HG02763 (cell line): Measurements from ENCODE around the gene BEST4.
"Not testable (repeated sequence)": the region's sequence is repeated elsewhere in the genome, so short reads cannot be mapped to it uniquely, and the experiment has no call there.

Experiments
- ATAC-seq: cut with Tn5 transposase; IDR thresholded peaks from one replicate; pipeline ENCODE4 v1.9.1; 2021; ENCODE audit warnings: mild to moderate bottlenecking, moderate library complexity; ENCODE audit not compliant: unreplicated experiment

Gene BEST4

GRCh38 chr1:44778705-44779576 is 9.0 kb downstream of the BEST4 start:
- ATAC-seq, result no peak

- ATAC-seq, result no peak
Observed at GRCh38 chr1:44777969-44778635, 9.9 kb downstream of the BEST4 start.

DNA sequence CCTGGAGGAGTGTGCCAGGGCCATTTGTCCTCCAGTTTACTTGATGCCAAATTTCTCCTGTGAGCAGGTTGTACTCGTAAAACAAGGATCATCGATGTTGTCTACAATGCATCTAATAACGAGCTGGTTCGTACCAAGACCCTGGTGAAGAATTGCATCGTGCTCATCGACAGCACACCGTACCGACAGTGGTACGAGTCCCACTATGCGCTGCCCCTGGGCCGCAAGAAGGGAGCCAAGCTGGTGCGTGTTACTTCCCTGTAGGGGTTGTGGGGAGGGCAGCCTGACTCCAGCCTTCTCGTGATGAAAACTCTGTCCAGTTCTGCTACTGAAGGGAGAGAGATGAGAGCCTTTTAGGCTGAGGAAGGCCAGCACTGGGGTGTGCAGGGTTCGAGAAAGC is 10.4 kb downstream of the BEST4 start:
- ATAC-seq, result no peak

DNA sequence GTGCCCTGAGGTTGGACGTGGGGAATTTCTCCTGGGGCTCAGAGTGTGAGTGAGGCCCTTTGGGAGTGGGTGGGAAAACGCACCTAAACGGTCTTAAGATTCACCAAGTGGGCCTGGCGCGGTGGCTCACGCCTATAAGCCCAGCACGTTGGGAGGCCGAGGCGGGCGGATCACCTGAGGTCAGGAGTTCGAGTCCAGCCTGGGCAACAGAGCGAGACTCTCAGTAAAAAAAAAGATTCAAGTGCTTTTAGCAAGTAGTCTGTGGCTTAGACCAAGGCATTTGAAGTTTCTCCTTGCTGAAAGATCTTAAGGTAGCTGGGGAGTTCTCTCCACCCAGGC is 11.3 kb downstream of the BEST4 start:
- ATAC-seq, result no peak

GRCh38 chr1:44775930-44776729 is 11.8 kb downstream of the BEST4 start:
- ATAC-seq, result peak; percentile 3

DNA sequence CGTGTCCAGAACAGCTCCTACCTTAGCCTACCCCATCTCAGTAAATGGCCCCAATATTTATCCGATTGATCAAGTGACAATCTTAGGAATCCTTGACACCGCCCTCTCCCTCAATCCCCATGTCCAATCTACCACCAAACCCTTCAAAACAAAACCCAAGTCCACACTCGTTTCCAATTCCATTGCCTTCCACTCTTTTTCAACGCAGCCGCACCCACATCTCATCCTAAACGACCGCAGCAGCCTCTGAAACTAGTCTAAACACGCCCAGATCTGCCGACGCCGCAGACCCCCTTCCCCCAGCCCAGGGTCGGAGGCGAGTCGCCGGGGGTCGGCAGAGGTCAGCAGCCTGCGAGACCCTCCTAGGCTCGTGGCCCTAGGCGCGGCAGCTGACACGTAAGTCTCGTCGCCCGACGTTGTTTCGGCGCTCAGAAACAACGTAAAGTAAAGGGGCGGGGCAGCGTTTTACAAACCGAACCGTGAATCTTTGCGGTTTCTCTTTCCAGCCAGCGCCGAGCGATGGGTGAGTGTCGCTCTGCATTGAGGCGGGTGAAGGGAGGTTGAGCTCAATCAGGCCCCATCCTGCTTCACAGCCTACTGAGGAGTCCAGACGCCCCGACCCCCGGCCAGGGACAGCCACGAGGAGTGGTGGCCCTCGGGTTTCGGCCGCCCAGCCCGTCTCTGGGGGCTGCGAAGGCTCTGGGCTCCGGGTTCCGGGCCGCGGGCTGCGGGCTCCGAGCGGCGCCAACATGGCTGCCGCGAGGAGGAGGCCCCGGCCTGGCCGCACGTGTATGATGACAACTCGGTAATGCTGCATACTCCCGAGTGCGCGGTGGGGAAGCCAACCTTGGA is 12.7 kb downstream of the BEST4 start, which contains the start of gene RPS8:
TSS of gene RPS8 (plus strand) at position 463 of the 852 bp plus-strand sequence. CDS start at position 520, 57 bp downstream.
- peak; percentile 68 for ATAC-seq

- not testable (repeated sequence) for ATAC-seq
Observed at GRCh38 chr1:44766421-44766820, 21.5 kb downstream of the BEST4 start.

- no peak for ATAC-seq
Observed at GRCh38 chr1:44760876-44761275, 27.1 kb downstream of the BEST4 start.

GRCh38 chr1:44759077-44759476 is 28.9 kb downstream of the BEST4 start:
- no peak for ATAC-seq

GRCh38 chr1:44757420-44757819 is 30.6 kb downstream of the BEST4 start:
- peak; percentile 50 for ATAC-seq

GRCh38 chr1:44747878-44748277 is 40.1 kb downstream of the BEST4 start:
- ATAC-seq, result no peak

DNA sequence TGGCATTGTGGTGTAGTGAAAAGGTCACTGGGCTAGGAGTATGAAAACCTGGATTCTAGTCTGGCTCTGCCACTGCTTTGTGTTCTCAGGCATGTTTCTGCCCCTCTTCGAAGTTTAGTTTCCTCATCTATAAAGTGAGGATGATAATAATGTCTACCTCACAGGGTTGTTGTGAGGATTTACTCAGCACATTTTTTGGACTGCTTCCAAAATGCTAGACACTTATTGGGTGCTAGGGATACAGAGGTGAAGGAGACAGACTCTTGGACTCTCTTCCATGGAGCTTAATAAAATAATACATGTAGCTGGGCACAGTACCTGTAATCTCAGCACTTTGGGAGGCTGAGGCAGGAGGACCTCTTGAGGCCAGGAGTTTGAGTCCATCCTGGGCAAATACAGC is 44.8 kb downstream of the BEST4 start:
- no peak for ATAC-seq

- no peak for ATAC-seq
Observed at GRCh38 chr1:44740179-44740617, 47.8 kb downstream of the BEST4 start.

- peak; percentile 99 for ATAC-seq
Observed at GRCh38 chr1:44739307-44740178, 48.4 kb downstream of the BEST4 start, which contains the start of gene KIF2C. TSS of gene KIF2C (plus strand) at chr1:44739837. CDS start at chr1:44739933, 96 bp downstream.

GRCh38 chr1:44738953-44739306 is 49.0 kb downstream of the BEST4 start:
- not testable (repeated sequence) for ATAC-seq

GRCh38 chr1:44735992-44736391 is 52.0 kb downstream of the BEST4 start:
- no peak for ATAC-seq

GRCh38 chr1:44733784-44734183 is 54.2 kb downstream of the BEST4 start:
- ATAC-seq, result no peak
